Rectal smooth muscle tissue (tissue), 1 donor: ENCODE data around the gene LZTR1.

Experiments
- H3K27ac ChIP-seq: one replicate; pipeline ENCODE4 v1.7.0; 2013; ENCODE audit warnings: low read depth, low read length, inconsistent platforms
- H3K27me3 ChIP-seq: one replicate; pipeline ENCODE4 v1.7.0; 2013; ENCODE audit warnings: low read length; ENCODE audit not compliant: control insufficient read depth, insufficient read depth
- H3K36me3 ChIP-seq: one replicate; pipeline ENCODE4 v1.7.0; 2013; ENCODE audit warnings: low read length; ENCODE audit not compliant: control insufficient read depth, insufficient read depth
- H3K4me1 ChIP-seq: one replicate; pipeline ENCODE4 v1.7.0; 2013; ENCODE audit warnings: low read length; ENCODE audit not compliant: control insufficient read depth, insufficient read depth
- H3K4me3 ChIP-seq: one replicate; pipeline ENCODE4 v1.7.0; 2013; ENCODE audit warnings: low read length
- H3K9ac ChIP-seq: one replicate; pipeline ENCODE4 v1.7.0; 2013; ENCODE audit warnings: low read length

The LZTR1 gene

GRCh38 chr22:20953342-20953608 is 28.8 kb upstream of the LZTR1 start:
- Histone ChIP-seq H3K9ac (no peak overlapping the region), H3K4me1 (no peaks in the 10 kb centered on the region), H3K27me3 (no peaks in the 10 kb centered on the region), H3K36me3 (peaks cover 13% of the 10 kb centered on the region), H3K27ac (no peak overlapping the region), H3K4me3 (no peak overlapping the region)

- Histone ChIP-seq H3K27me3 (no peaks in the 10 kb centered on the region), H3K36me3 (peaks cover 13% of the 10 kb centered on the region), H3K27ac (no peak overlapping the region), H3K4me1 (no peaks in the 10 kb centered on the region), H3K9ac (no peak overlapping the region), H3K4me3 (no peak overlapping the region)
Observed at GRCh38 chr22:20953668-20954500, 28.2 kb upstream of the LZTR1 start.

- Histone ChIP-seq H3K4me1 (no peaks in the 10 kb centered on the region), H3K9ac (no peak overlapping the region), H3K27me3 (no peaks in the 10 kb centered on the region), H3K27ac (no peak overlapping the region), H3K4me3 (no peak overlapping the region), H3K36me3 (peaks cover 6% of the 10 kb centered on the region)
Observed at GRCh38 chr22:20955548-20955947, 26.5 kb upstream of the LZTR1 start.

- Histone ChIP-seq H3K9ac (peak overlapping the region; percentile 57), H3K27me3 (no peaks in the 10 kb centered on the region), H3K36me3 (peaks cover 6% of the 10 kb centered on the region), H3K4me1 (no peaks in the 10 kb centered on the region), H3K27ac (peak overlapping the region; percentile 32), H3K4me3 (peak overlapping the region; percentile 88)
Observed at GRCh38 chr22:20956258-20957101, 25.6 kb upstream of the LZTR1 start.

GRCh38 chr22:20957102-20957682 is 24.9 kb upstream of the LZTR1 start:
- Histone ChIP-seq H3K27ac (peak overlapping the region; percentile 32), H3K4me1 (no peaks in the 10 kb centered on the region), H3K27me3 (no peaks in the 10 kb centered on the region), H3K9ac (peak overlapping the region; percentile 57), H3K4me3 (peak overlapping the region; percentile 88), H3K36me3 (peaks cover 4% of the 10 kb centered on the region)

- peak overlapping the region; percentile 57 for H3K9ac ChIP-seq
- no peaks in the 10 kb centered on the region for H3K36me3 ChIP-seq
- H3K27ac ChIP-seq: no peak overlapping the region
- H3K27me3 ChIP-seq: no peaks in the 10 kb centered on the region
- H3K4me3 ChIP-seq: peak overlapping the region; percentile 88
- no peaks in the 10 kb centered on the region for H3K4me1 ChIP-seq
Observed at GRCh38 chr22:20957683-20958431, 24.2 kb upstream of the LZTR1 start.

- Histone ChIP-seq H3K36me3 (no peaks in the 10 kb centered on the region), H3K27ac (no peak overlapping the region), H3K9ac (no peak overlapping the region), H3K4me3 (no peak overlapping the region), H3K4me1 (no peaks in the 10 kb centered on the region), H3K27me3 (no peaks in the 10 kb centered on the region)
Observed at GRCh38 chr22:20959578-20960461, 22.3 kb upstream of the LZTR1 start.

GRCh38 chr22:20960609-20961008 is 21.5 kb upstream of the LZTR1 start:
- H3K27me3 ChIP-seq: no peaks in the 10 kb centered on the region
- no peak overlapping the region for H3K9ac ChIP-seq
- no peak overlapping the region for H3K4me3 ChIP-seq
- H3K36me3 ChIP-seq: no peaks in the 10 kb centered on the region
- H3K27ac ChIP-seq: no peak overlapping the region
- no peaks in the 10 kb centered on the region for H3K4me1 ChIP-seq

- H3K9ac ChIP-seq: no peak overlapping the region
- H3K36me3 ChIP-seq: no peaks in the 10 kb centered on the region
- no peak overlapping the region for H3K27ac ChIP-seq
- H3K27me3 ChIP-seq: no peaks in the 10 kb centered on the region
- H3K4me3 ChIP-seq: no peak overlapping the region
- no peaks in the 10 kb centered on the region for H3K4me1 ChIP-seq
Observed at GRCh38 chr22:20962491-20962945, 19.6 kb upstream of the LZTR1 start.

GRCh38 chr22:20963201-20964052 is 18.7 kb upstream of the LZTR1 start:
- no peaks in the 10 kb centered on the region for H3K36me3 ChIP-seq
- no peak overlapping the region for H3K4me3 ChIP-seq
- H3K4me1 ChIP-seq: no peaks in the 10 kb centered on the region
- no peak overlapping the region for H3K27ac ChIP-seq
- no peak overlapping the region for H3K9ac ChIP-seq
- no peaks in the 10 kb centered on the region for H3K27me3 ChIP-seq
